Body of pancreas (tissue), 4 donors: ENCODE results near the gene DGKG. TPM values are rescaled to one million over a fixed set of nuclear protein-coding genes. Genes with fewer than 3 reads are reported as not detected.

Source experiments
- ATAC-seq: fragments of 150-250 bp; one replicate; pipeline ENCODE4 v1.9.1; 2016
- DNase-seq, 4 donors: peaks; one replicate each; pipeline ENCODE4 v3.0.0-alpha.2; 2019
- H3K27ac ChIP-seq, 4 donors: fragments of 200-600 bp; sonication (generic); 1 replicate in 3 of 4; 2 replicates in 1 of 4; pipeline versions ENCODE4 v1.5.1 to v1.6.1; 2016 to 2019; ENCODE audit warnings: mild to moderate bottlenecking in 1 of 4, mixed read lengths in 1 of 4, moderate library complexity in 1 of 4
- H3K27me3 ChIP-seq, 2 donors: fragments of 200-600 bp; sonication (generic); one replicate each; pipeline ENCODE4 v1.6.0; 2016; ENCODE audit warnings: mild to moderate bottlenecking in 1 of 2
- H3K36me3 ChIP-seq, 2 donors: fragments of 200-600 bp; sonication (generic); replicated peaks in 1 of 2; 2 replicates each; pipeline ENCODE4 v1.5.1; 2016; ENCODE audit warnings: low read depth in 2 of 2; ENCODE audit not compliant: insufficient read depth in 1 of 2
- H3K4me1 ChIP-seq: fragments of 200-600 bp; sonication (generic); one replicate; pipeline ENCODE4 v1.6.0; 2016
- H3K4me3 ChIP-seq, 2 donors: fragments of 200-600 bp; sonication (generic); 1 replicate in 1 of 2; 2 replicates in 1 of 2; pipeline ENCODE4 v1.5.1; 2016 to 2019
- H3K9me3 ChIP-seq, 3 donors: fragments of 200-600 bp; sonication (generic); 1 replicate in 2 of 3; 2 replicates in 1 of 3; pipeline ENCODE4 v1.5.1; 2016
- CTCF ChIP-seq, 7 experiments: fragments of 450-650 bp in 4 of 7; fragments of 200-600 bp in 3 of 7; sonication (generic) in 3 of 7; IDR thresholded peaks; one replicate each; pipeline ENCODE4 v1.5.1; 2016 to 2019; ENCODE audit warnings: antibody characterized with exemption in 7 of 7
- POLR2A ChIP-seq, 3 donors: fragments of 450-650 bp; IDR thresholded peaks; one replicate each; pipeline ENCODE4 v1.6.1; 2016; ENCODE audit warnings: antibody characterized with exemption in 3 of 3, mild to moderate bottlenecking in 2 of 3
- WGBS, 2 donors: methylation state at CpG; one replicate each; pipeline ENCODE4 v1.1.5; 2017; 5-methylcytosine and 5-hydroxymethylcytosine counted together
- intact Hi-C: fragments of 100-400 bp; cut with DNase I; formaldehyde crosslinking; loops from one replicate; pipeline ENCODE4 v1.15.1; 2023
- total RNA-seq, 2 donors: library from RNA; depleted of rRNA; stranded (reverse); fragments of >200 nt; gene quantifications; one replicate each; pipeline ENCODE4 v1.1.0, GENCODE V29; 2016

DGKG gene
- total RNA-seq, 2 donors from 2014 or later: 0.78 to 16.2 TPM

GRCh38 chr3:186110975-186111974 lies 250.8 kb downstream of the DGKG start:
- intact Hi-C loops: no loop called here

GRCh38 chr3:186109897-186110803 lies 251.9 kb downstream of the DGKG start:
- no peak for TF ChIP-seq CTCF (IDR thresholded peaks at IDR 0.05)
- TF ChIP-seq POLR2A (IDR thresholded peaks at IDR 0.05): no peak
- no peaks in the 10 kb centered on the region for H3K36me3 ChIP-seq
- peak; percentile 52 to 57 (median 54) for DNase-seq
- peak overlapping the region in 1 of 2 donors; percentile 3 for H3K4me3 ChIP-seq
- ATAC-seq: peak; percentile 3
- peaks cover 26% of the 10 kb centered on the region for H3K4me1 ChIP-seq
- H3K27me3 ChIP-seq: no peaks in the 10 kb centered on the region
- intact Hi-C loops: no loop called here
- no peaks in the 10 kb centered on the region for H3K9me3 ChIP-seq
- peak overlapping the region; percentile 87 to 95 (median 92) for H3K27ac ChIP-seq
- WGBS, 2 donors: 10 to 11% methylated on average over 34 to 35 of the region's 35 CpGs

More at GRCh38 chr3:186110975-186111974, 250.8 kb downstream of the DGKG start:
- TF ChIP-seq POLR2A (IDR thresholded peaks at IDR 0.05): no peak
- TF ChIP-seq CTCF (IDR thresholded peaks at IDR 0.05): no peak
- DNase-seq (peak in 1 of 4 donors; percentile 34), ATAC-seq (no peak)
- 72 to 85% methylated on average over 12 of the region's 12 CpGs for WGBS, 2 donors
- H3K4me1 ChIP-seq: peaks cover 26% of the 10 kb centered on the region
- H3K36me3 ChIP-seq: no peaks in the 10 kb centered on the region
- peak overlapping the region in 2 of 4 donors; percentile 87 to 92 for H3K27ac ChIP-seq
- H3K9me3 ChIP-seq: no peaks in the 10 kb centered on the region
- H3K4me3 ChIP-seq: no peak overlapping the region
- no peaks in the 10 kb centered on the region for H3K27me3 ChIP-seq

- H3K4me1 ChIP-seq: peaks cover 30% of the 10 kb centered on the region
- no peaks in the 10 kb centered on the region for H3K27me3 ChIP-seq
- peak; percentile 95 for ATAC-seq
- H3K36me3 ChIP-seq: no peaks in the 10 kb centered on the region
- WGBS, 2 donors: 0 to 1% methylated on average over 24 to 46 of the region's 63 CpGs
- DNase-seq: peak; percentile 99 to 100 (median 99)
- TF ChIP-seq CTCF (IDR thresholded peaks at IDR 0.05) (peak in 3 of 7 experiments; percentile 14 to 41 (median 37)), POLR2A (IDR thresholded peaks at IDR 0.05) (peak; percentile 91 to 97 (median 93))
- peak within 1 kb of the TSS; percentile 87 to 95 (median 92) for H3K27ac ChIP-seq
- peak within 1 kb of the TSS; percentile 65 to 77 for H3K4me3 ChIP-seq
- H3K9me3 ChIP-seq: no peaks in the 10 kb centered on the region
- intact Hi-C loops: no loop called here
These were observed 252.8 kb downstream of the DGKG start, which contains the start of gene ETV5 for GRCh38 chr3:186108941-186109865. Gene ETV5, minus strand, starts transcription at chr3:186109089. Its CDS starts 3,221 bp downstream, at chr3:186105868.
